ENCODE data around the gene COQ9.

- TF ChIP-seq EP300 (IDR thresholded peaks at IDR 0.05; ENCODE audit: borderline replicate concordance), result no peak
- no peak for TF ChIP-seq TEAD4 (IDR thresholded peaks at IDR 0.05)
- no peak for TF ChIP-seq CREB1 (IDR thresholded peaks at IDR 0.05; ENCODE audit: low read depth)
- TF ChIP-seq TAF1 (IDR thresholded peaks at IDR 0.05; ENCODE audit: low read depth), result no peak
- TF ChIP-seq ZBTB7A (IDR thresholded peaks at IDR 0.05; ENCODE audit: low read depth), result no peak
- TF ChIP-seq NFIC (IDR thresholded peaks at IDR 0.05), result no peak
- TF ChIP-seq YY1 (IDR thresholded peaks at IDR 0.05; ENCODE audit: low read depth), result no peak
- no peak for TF ChIP-seq MAX (IDR thresholded peaks at IDR 0.05)
- no peak for TF ChIP-seq REST (IDR thresholded peaks at IDR 0.05; ENCODE audit: low read depth)
- no peak for TF ChIP-seq RAD21 (IDR thresholded peaks at IDR 0.05; ENCODE audit: low read depth)
- no peak for TF ChIP-seq TCF12 (IDR thresholded peaks at IDR 0.05; ENCODE audit: low read depth)
- no peak for TF ChIP-seq CEBPB (IDR thresholded peaks at IDR 0.05)
- no peak for TF ChIP-seq FOXM1 (IDR thresholded peaks at IDR 0.05; ENCODE audit: borderline replicate concordance, low read depth)
Observed at GRCh38 chr16:57478396-57479204, 31.3 kb downstream of the COQ9 start.

All from Ishikawa (cell line).